GM19452 (cell line): Measurements from ENCODE around the gene RWDD2A.
"Not testable (repeated sequence)": the region's sequence is repeated elsewhere in the genome, so short reads cannot be mapped to it uniquely, and the experiment has no call there.

ENCODE experiments used
- ATAC-seq: cut with Tn5 transposase; IDR thresholded peaks from one replicate; pipeline ENCODE4 v1.9.1; 2021; ENCODE audit not compliant: unreplicated experiment

Gene RWDD2A

DNA sequence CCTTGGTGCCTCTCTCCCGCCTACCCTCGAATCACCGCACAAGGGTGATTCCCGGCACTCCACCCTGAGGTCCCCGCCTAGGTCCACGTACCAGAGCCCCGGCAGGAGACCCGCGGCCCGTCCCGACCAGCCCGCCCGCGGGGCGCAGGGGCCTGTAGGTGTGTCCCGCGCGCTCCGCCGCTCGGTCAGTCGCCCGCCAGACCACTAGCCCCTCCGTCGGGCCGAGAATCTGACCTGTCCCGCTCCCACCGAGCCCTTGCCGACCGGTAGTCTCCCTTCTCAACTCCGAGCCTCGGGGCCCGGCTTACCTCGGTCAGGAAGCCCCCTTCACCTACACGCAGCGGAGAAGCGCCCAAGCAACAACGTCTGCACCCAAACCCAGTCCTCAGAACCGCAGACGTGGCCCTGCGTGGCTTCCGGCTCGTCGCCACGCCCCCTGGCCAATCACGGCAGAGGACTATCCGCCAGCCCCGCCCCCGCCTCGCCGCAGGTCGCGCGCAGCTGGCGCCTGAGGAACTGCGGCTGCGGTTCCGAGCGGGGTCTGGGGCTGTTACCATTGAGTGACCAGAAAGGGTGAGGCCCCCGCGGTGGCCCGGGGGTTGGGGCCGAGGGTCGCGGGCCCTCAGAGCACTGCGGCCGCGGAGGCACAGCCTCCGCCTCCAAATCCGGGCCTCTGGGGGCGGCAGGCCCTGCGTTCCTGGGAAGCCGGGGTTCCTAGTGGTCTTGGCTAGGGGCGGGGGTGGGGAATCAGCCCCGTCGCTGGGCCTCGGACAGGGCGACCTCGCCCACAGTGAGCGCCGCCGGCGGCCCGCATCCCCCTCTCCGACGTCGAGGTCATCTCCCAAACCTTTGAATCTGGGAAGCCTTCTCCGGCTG lies at the start of gene RWDD2A, which contains the start of gene PGM3:
TSS of gene RWDD2A (plus strand) at position 487 of the 876 bp plus-strand sequence. CDS start 1,095 bp downstream, outside the sequence.
TSS of gene PGM3 (minus strand) at position 395 of the 876 bp plus-strand sequence. CDS start 2,253 bp downstream, outside the sequence.
- ATAC-seq: peak; percentile 98

DNA sequence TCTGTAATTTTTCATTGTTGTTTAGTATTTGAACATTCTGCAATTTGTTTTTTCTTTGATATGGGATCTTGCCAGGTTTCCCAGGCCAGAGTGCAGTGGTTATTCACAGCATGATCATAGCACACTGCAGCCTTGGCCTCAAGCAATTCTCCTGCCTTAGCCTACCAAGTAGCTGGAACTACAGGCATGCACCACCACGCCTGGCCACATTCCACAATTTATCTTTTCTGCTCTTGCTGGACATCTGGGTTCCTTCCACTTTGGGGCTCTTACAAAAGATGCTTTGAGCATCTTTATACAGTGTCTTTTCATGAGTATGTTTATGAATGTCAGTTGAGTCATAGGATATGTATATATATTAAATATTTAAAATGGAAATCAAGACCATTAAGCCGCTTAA lies 42.0 kb upstream of the RWDD2A start:
- ATAC-seq: no peak

DNA sequence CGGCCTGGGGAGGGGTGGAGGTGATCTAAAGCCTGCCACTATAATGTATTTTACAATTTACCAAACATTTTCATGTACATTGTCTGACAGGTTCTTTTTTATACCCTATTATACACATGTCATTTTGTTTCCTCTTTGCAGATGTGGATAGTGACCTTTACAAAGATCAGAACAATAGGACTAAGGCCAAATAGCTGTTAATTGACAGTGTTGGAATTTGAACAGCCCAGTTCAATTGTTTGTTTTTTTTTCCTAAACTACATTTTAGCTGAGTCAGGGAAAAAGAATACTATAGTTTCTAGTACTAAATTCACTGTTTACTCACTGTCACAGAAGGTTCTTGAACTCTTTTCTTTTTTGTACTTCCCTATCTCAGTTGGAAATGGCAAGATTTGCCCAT lies 40.2 kb upstream of the RWDD2A start:
- ATAC-seq: no peak

DNA sequence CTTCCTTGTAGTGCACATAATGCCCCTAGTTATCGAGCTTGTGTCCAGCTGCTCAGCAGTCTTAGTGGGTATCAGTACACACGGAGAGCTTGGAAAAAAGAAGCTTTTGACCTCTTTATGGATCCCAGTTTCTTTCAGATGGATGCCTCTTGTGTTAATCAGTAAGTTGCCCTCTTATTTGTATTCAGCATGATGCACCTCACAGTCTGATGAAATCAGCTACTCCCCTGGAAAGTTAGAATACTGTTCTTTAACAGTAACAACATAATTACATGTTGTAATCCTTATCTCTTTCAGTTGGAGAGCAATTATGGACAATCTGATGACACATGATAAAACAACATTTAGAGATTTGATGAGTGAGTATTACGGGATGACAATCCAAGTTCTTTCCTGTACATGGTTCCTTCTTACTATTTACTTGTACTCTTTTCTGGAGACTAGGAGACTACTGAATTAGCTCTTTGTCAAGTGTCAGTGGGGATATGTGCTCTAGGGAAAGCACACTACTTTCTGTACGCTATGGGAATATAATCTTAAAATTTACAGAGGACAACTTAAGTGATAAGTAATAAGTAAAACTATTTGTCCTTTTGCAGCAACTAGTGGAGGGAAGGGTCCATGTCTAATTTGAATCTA lies 39.2 kb upstream of the RWDD2A start:
- no peak for ATAC-seq

DNA sequence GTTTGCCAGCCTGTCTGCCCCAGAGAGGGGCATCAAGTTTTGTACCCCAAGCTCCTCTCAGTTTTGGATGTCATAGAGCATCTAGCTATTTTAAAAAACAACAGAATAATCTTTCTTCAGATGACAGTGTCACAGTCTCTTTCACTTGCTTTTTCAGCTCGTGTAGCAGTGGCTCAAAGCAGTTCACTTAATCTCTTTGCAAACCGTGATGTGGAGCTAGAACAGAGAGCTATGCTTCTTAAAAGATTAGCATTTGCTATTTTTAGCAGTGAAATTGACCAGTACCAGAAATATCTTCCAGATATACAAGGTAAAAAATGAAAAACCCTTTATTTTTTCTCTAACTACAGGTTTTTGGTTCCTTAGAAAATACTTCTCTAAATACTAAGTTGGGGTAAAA lies 37.4 kb upstream of the RWDD2A start:
- ATAC-seq: no peak

DNA sequence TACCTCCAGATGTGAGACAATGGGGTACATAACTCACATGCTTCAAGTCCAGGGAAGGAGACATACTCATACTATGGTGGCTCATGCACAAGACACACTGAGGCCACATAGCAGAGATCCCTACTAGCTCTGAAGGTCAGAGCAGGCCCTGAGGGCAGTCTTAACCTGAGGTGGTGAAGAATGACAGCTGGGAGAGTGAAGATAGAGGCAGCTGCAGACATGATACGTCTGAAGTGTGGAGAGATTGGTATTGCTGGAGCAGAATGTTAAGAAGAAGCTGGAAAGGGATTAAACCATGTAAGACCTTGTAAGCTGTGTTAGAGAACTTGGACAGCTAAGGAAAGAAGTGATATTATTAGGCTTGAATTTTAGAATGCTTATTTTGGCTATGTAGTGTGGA lies 33.0 kb upstream of the RWDD2A start:
- ATAC-seq: no peak

DNA sequence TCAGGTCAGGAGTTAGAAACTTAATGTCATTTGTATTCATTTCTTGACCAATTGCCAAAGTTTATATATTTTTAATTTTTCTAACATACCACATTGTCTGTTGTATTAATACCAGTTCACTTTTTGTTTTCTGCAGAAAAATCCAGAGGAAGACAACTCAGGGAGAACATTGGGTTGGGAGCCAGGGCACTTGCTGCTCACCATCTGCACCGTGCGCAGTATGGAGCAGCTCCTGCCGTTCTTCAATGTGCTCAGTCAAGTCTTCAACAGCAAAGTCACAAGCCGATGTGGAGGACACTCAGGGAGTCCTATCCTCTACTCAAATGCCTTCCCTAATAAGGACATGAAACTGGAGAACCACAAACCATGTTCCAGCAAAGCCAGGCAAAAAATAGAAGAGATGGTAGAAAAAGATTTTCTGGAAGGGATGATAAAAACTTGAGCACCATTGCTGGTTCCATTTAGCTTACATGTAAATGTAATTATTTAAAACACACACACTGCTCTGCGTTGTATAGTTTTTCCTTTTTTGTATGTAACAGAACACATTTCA lies 25.4 kb upstream of the RWDD2A start:
- ATAC-seq: no peak

DNA sequence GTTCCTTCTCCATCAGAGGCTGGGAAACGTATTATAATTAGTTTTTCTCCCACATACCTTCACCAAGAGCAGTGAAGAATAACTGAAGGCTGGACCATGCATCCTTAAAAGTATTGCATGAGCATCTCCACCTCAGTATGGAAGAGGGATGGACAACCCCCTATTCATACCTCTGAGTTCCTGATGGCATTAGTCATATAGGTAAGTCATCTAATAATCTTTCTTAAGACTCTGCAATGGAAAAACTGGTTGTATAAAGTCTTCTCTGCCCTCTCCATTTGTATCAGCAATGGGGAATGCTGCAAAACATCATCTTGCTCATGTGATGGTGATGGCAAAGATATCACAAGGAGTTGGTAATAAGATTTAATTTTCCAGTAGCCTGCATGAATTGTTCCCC lies 24.6 kb upstream of the RWDD2A start:
- no peak for ATAC-seq

DNA sequence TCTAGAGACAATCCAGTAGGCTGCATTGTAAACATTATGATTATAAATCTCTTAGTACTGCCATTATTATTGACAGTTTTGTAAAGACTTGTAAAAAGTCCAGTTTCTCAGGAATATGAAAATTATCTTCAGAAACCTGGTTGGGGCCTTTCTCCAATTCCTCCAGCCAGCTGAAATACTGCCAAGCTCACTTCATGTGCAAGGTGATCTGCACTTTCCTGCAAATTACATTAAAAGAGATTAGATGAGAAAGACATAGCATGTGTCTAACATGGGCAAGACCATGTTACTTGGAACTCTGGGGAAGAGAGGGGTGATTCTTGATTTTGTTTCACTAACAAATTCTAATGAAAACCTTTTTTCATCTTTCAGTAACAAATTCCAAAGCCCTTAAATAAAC lies 24.1 kb upstream of the RWDD2A start:
- no peak for ATAC-seq

DNA sequence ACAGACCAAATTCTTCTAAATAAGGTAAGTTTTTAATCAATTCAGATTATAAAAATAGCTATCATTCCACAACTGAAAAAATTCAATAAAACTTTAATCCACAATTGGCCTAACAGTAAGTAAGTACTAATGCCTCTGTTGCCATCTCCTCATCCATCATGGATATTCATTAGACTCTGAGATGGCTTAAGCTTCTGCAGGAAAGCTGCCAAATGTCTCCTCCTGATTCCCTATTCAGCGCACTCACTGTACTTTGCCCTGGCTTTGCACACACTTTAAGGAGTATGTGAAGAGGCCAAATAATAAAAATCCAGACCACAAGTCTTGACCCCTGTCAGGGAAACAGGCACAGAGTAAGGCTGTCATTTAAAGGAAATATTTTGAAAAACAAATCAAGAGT lies 23.6 kb upstream of the RWDD2A start:
- ATAC-seq: no peak

DNA sequence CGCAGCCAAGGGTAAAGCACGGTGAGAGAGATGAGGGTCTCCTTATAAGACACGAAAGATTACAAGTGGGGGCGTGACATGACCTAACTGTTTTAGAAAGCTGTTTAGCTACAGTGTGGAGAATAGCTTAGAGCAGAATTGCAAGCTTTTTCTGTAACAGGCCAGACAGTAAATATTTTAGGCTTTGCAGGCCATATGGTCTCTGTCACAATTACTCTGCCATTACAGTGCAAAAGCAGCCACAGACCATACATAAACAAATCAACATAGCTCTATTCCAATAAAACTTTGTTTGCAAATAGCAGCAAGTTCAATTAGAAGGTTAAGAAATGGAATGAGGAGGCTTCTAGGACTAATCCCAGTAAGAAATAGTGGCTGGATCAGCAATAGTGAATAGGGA lies 16.9 kb upstream of the RWDD2A start:
- no peak for ATAC-seq

DNA sequence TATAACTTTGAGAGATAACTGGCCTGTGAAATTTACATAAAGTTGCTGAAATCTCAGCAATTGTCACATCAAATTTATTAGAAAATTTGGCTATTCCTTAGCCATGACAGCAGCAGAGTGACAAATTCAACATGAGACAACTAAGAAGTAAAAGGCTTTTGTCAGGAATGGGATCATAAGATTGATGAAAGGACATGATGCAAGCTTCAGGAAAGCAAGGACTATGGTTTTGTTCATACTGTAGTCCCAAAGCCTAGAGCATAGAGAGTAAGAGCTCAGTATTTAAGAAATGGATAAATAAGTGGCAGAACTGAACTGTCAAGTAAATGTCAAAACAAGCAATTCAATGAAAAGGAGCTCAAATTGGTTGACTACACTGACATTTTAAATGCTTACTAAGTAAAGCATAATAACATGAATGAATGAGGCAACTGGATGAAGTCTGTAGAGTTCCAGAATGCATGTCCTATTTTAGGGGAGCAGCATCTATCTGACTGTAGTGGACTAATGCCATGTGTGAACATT lies 12.7 kb upstream of the RWDD2A start:
- ATAC-seq: no peak

DNA sequence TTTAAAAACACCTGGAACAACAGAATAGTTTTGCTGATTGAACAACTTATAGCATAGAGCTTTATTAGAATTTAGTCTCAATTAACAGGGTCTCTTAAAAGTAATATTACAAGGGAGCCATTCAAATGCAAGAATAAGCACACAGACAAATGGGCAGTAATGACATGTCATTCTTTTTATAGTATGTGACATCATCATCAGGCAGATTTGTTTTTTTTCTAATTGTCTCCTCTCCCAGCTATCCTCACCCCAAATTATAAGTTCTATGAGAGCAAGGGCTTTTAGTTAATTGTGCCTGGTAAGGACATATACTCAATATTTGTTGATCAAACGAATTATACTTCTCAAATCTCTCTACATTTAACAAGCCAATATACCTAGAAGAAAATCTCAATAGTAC lies 11.0 kb upstream of the RWDD2A start:
- ATAC-seq: no peak

DNA sequence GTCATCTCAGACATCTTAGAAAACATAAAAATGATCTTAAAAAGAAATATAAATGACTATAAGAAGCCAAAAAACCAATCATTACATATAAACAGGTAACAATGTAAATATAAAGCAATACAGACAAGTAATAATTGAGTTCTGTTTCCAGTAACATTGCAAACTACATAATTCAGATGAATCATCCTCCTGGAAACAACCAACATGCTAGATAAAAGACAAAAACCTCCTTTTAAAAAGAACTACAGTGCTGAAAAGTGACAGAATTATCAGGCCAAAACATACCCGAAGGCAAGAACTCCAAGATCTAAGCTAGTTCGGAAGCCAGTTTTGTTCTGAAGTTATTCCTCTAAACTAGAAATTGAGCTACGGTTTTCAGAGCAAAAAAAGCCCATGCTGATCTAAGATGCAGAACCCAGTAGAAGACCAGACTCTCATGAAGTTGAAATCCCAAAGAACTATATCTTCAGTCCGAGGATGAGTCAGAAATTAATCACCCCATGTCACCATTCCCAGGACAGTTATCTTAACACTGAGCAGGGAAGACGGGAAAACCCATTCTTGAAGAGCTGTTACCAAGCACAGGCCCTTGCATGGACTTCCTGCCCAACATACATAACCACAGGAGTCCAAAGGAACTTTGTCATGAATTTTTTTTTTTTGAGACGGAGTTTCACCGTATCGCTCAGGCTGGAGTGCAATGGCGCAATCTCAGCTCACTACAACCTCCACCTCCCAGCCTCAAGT lies 9.9 kb upstream of the RWDD2A start:
- ATAC-seq: no peak

DNA sequence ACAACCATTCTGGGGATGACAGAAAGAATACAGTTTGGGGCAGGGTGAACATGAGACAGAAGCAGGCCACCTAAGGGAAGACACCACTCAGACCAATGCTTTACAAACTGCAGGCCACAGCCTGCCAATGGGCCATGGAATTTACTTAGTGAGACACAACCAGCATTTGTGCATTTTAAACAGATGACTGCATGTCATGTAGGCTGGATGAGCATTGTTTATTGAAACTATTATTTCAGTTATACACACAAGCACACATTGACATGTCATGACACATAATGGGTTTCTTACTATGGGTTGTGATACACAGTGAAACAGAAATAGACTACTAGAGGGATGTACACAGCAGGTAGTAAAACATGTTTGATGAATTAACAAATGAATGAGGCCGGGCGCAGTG lies 8.1 kb upstream of the RWDD2A start:
- ATAC-seq: no peak

DNA sequence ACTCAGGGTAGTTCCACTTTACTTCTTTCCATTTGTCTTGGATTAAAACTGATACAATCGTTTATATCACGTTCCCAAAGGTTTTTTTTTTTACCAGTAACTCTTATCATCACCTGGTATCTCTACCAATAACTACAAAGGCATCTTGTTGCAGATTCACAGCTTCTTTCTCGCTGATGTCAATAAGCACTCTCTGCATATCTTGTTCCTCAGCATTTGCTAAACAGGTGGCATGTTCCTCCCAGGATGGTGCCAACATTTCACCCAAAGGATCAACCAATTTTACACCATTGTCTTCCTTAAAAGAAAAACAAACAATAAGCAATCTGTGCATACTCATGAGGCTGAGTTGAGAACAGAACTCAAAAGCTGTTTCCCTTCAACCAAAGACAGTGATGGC lies 4.7 kb upstream of the RWDD2A start:
- ATAC-seq: no peak

DNA sequence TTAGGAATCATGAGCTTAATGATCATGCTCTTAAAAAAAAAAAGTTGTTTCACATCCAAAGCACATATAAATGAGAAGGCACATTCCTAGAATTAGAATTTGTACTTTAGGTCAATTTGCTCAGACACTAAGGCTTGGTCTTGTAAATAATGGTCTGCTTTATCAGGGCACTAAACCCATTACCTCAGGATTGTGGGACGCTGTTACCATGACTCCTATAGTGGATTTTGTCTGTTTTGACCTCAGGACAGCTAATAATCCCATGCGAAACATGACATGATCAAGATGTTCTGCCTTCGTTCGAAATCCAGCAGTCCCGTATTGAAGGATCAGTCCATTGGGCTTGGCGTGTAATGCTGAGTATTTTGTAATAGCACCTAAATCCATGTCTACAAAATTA lies 2.5 kb upstream of the RWDD2A start:
- no peak for ATAC-seq

DNA sequence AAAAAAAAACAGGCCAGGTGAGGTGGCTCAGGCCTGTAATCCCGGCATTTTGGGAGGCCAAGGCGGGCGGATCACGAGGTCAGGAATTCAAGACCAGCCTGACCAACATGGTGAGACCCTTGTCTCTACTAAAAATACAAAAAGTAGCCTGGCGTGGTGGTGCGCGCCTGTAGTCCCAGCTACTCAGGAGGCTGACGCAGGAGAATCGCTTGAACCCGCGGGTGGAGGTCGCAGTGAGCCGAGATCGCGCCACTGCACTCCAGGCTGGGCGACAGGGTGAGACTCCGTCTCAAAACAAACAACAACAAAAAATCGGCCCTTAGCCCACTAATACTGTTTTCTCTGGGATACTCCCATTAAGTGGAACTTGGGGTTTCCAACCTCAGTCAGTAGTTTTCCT lies 1.2 kb upstream of the RWDD2A start:
- ATAC-seq: not testable (repeated sequence)

DNA sequence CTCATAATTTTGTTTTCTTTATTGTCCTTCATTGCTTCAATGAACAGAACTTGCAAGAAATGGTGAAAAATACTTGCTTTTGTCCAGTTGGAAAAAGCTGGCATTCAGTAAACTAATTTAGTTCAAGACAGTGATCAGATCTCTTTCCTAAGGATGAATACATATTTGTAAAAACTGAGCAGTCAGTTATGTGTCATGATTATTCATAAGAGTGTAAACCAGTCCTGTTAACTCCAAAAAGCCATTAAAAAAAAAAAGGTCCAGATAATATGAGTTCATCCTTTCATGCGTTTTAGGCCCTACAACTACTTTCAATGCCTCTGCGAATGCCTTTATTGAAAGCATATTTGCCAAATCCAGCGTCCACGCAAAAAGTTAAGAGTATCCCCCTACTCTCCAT lies 701 bp upstream of the RWDD2A start:
- no peak for ATAC-seq

DNA sequence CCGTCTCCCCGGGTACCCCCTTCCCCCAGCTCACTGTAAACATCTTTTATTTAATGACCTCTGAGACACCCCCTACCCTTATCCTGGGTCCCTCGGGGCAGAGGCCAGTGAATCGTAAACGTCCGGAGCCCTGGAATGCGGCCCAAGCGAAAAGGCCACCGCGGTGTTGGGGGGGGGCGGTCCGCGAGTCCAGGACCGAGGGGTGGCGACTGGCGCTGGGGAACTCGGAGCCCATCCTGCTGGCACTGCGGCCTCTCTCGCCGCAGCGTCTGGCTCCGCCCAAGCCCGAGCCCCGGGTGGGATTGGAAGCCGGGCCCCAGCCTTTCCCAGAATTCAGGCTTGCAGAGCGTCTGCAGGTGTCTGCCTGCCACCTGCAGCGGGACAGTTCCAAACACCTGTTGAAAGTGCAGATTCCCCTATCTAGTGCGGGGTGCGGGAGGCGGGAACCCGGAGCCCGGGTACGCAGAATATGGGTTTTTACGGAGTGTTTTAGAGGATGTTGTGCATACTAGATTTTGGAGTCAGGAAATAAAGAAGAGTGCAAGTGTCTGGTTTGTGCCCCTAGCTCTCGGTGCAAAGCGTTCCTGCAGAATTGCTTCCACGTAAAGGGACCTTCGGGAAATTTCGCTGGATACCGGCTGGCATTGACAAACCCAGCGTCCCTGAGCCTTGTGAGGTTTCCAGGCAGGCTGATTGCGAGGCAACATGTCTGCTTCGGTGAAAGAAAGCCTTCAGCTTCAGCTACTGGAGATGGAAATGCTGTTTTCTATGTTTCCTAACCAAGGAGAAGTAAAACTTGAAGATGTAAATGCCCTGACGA lies 800 bp downstream of the RWDD2A start:
- peak; percentile 5 for ATAC-seq
